OCI-LY1 (cell line): ENCODE measurements around the gene COL20A1.

Experiments
- H2AFZ ChIP-seq: fragments of 200-600 bp; sonication (generic), shearing (Covaris generic); 2 replicates; pipeline ENCODE4 v1.6.0; 2014; ENCODE audit warnings: antibody characterized with exemption, mild to moderate bottlenecking, low read length
- H3F3A ChIP-seq: fragments of 200-600 bp; sonication (generic), shearing (Covaris generic); 2 replicates; pipeline ENCODE4 v1.6.0; 2014; ENCODE audit warnings: mild to moderate bottlenecking, antibody characterized with exemption, low read length, moderate library complexity; ENCODE audit not compliant: insufficient read depth
- H3K27ac ChIP-seq: fragments of 200-600 bp; sonication (generic); 2 replicates; pipeline ENCODE4 v1.5.1; 2014; ENCODE audit warnings: low read length, mixed run types, mild to moderate bottlenecking, low read depth; ENCODE audit not compliant: poor library complexity, severe bottlenecking
- H3K27me3 ChIP-seq: fragments of 200-600 bp; sonication (generic); 2 replicates; pipeline ENCODE4 v1.6.0; 2014; ENCODE audit warnings: antibody characterized with exemption, mild to moderate bottlenecking, low read length, moderate library complexity; ENCODE audit not compliant: insufficient read depth
- H3K36me3 ChIP-seq: fragments of 200-600 bp; sonication (generic); 2 replicates; pipeline ENCODE4 v1.6.1; 2014; ENCODE audit warnings: mild to moderate bottlenecking, antibody characterized with exemption, low read length, moderate library complexity, mixed read lengths; ENCODE audit not compliant: insufficient read depth
- H3K4me1 ChIP-seq: fragments of 200-600 bp; sonication (generic); 2 replicates; pipeline ENCODE4 v1.5.1; 2014; ENCODE audit warnings: mild to moderate bottlenecking, low read length, moderate library complexity; ENCODE audit not compliant: insufficient read depth, severe bottlenecking
- H3K4me2 ChIP-seq: fragments of 200-600 bp; sonication (generic), shearing (Covaris generic); 2 replicates; pipeline ENCODE4 v1.6.1; 2014; ENCODE audit warnings: low read length
- H3K4me3 ChIP-seq: fragments of 200-600 bp; sonication (generic); 2 replicates; pipeline ENCODE4 v1.5.1; 2014; ENCODE audit warnings: low read length, low read depth, mild to moderate bottlenecking, mixed read lengths; ENCODE audit not compliant: poor library complexity, severe bottlenecking
- H3K79me2 ChIP-seq: fragments of 200-600 bp; shearing (Covaris generic); 2 replicates; pipeline ENCODE4 v1.6.1; 2016; ENCODE audit warnings: mixed run types, low read length, mixed read lengths; ENCODE audit not compliant: insufficient read depth
- H3K9ac ChIP-seq: fragments of 200-600 bp; sonication (generic), shearing (Covaris generic); 2 replicates; pipeline ENCODE4 v1.6.1; 2014; ENCODE audit warnings: mild to moderate bottlenecking, low read length, mixed read lengths
- H3K9me2 ChIP-seq: fragments of 200-600 bp; sonication (generic), shearing (Covaris generic); 2 replicates; pipeline ENCODE4 v1.6.1; 2014; ENCODE audit warnings: low read depth, mild to moderate bottlenecking, low read length, mixed read lengths
- H3K9me3 ChIP-seq: fragments of 200-600 bp; shearing (Covaris generic); 2 replicates; pipeline ENCODE4 v1.6.1; 2014; ENCODE audit warnings: low read length, mixed read lengths
- H4K20me1 ChIP-seq: fragments of 200-600 bp; sonication (generic), shearing (Covaris generic); 2 replicates; pipeline ENCODE4 v1.6.0; 2016; ENCODE audit warnings: mild to moderate bottlenecking, low read length; ENCODE audit not compliant: insufficient read depth
- CTCF ChIP-seq: fragments of 200-600 bp; sonication (generic), shearing (Covaris generic); IDR thresholded peaks from 2 replicates; pipeline ENCODE4 v1.5.1; 2017; ENCODE audit warnings: mild to moderate bottlenecking, antibody characterized with exemption, low read length, moderate library complexity, mixed read lengths
- EZH2 ChIP-seq: fragments of 200-600 bp; sonication (generic), shearing (Covaris generic); IDR thresholded peaks from 2 replicates; pipeline ENCODE4 v1.8.0; 2017; ENCODE audit warnings: borderline replicate concordance, mixed run types, mild to moderate bottlenecking, antibody characterized with exemption, low read length, moderate library complexity, mixed read lengths

COL20A1 gene

GRCh38 chr20:63254606-63255384 lies 38.2 kb upstream of the COL20A1 start:
- Histone ChIP-seq H2AFZ (no peak overlapping the region), H3K4me3 (no peak overlapping the region), H3K27ac (no peak overlapping the region), H3K79me2 (no peaks in the 10 kb centered on the region), H3K27me3 (no peaks in the 10 kb centered on the region), H3K4me1 (no peaks in the 10 kb centered on the region), H4K20me1 (no peaks in the 10 kb centered on the region), H3K9me2 (no peaks in the 10 kb centered on the region), H3K36me3 (no peaks in the 10 kb centered on the region), H3F3A (no peaks in the 10 kb centered on the region), H3K9me3 (no peaks in the 10 kb centered on the region), H3K9ac (no peak overlapping the region), H3K4me2 (no peak overlapping the region)
- TF ChIP-seq CTCF = no peak
- TF ChIP-seq EZH2 = no peak

GRCh38 chr20:63255931-63256704 lies 36.9 kb upstream of the COL20A1 start:
- Histone ChIP-seq H4K20me1 (no peaks in the 10 kb centered on the region), H3K27ac (no peak overlapping the region), H3K79me2 (no peaks in the 10 kb centered on the region), H3K36me3 (no peaks in the 10 kb centered on the region), H3K9me3 (no peaks in the 10 kb centered on the region), H3K9me2 (no peaks in the 10 kb centered on the region), H3K27me3 (no peaks in the 10 kb centered on the region), H3K4me1 (no peaks in the 10 kb centered on the region), H3F3A (no peaks in the 10 kb centered on the region), H3K4me3 (no peak overlapping the region), H3K4me2 (no peak overlapping the region), H3K9ac (no peak overlapping the region), H2AFZ (no peak overlapping the region)
- TF ChIP-seq CTCF = no peak
- no peak for TF ChIP-seq EZH2

GRCh38 chr20:63256954-63257353 lies 36.0 kb upstream of the COL20A1 start:
- Histone ChIP-seq H3K79me2 (no peaks in the 10 kb centered on the region), H3K27me3 (no peaks in the 10 kb centered on the region), H4K20me1 (no peaks in the 10 kb centered on the region), H3K9me2 (no peaks in the 10 kb centered on the region), H3F3A (no peaks in the 10 kb centered on the region), H3K9ac (no peak overlapping the region), H3K4me1 (no peaks in the 10 kb centered on the region), H2AFZ (no peak overlapping the region), H3K36me3 (no peaks in the 10 kb centered on the region), H3K4me3 (no peak overlapping the region), H3K9me3 (no peaks in the 10 kb centered on the region), H3K4me2 (no peak overlapping the region), H3K27ac (no peak overlapping the region)
- no peak for TF ChIP-seq CTCF
- TF ChIP-seq EZH2 = no peak
